Medulla oblongata (tissue), 1 donor: ENCODE results near the gene PEX11G.

Experiments used
- DNase-seq: peaks from one replicate; pipeline ENCODE4 v3.0.0-alpha.2; 2015; ENCODE audit errors: extremely low spot score

The PEX11G gene

GRCh38 chr19:7494416-7495098 lies 5.7 kb upstream of the PEX11G start:
- peak; percentile 95 for DNase-seq

DNA sequence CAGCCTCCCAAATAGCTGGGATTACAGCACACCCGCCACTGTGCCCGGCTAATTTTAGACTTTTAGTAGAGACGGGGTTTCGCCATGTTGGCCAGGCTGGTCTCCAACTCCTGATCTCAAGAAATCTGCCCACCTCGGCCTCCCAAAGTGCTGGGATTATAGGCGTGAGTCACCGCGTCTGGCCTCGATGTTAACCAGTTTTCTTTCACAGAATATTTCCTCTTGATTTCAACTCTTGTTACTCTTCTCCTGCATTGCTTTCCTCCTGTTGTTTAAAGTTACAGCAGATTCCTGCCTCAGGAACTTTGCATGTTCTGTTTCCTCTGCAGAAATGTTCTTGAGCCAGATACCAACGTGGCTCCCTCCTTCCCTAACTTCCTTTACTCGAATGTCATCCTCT lies 3.7 kb upstream of the PEX11G start:
- DNase-seq, result no peak

GRCh38 chr19:7492142-7492541 lies 3.3 kb upstream of the PEX11G start:
- DNase-seq, result no peak

GRCh38 chr19:7489609-7490044 lies 792 bp upstream of the PEX11G start:
- no peak for DNase-seq

DNA sequence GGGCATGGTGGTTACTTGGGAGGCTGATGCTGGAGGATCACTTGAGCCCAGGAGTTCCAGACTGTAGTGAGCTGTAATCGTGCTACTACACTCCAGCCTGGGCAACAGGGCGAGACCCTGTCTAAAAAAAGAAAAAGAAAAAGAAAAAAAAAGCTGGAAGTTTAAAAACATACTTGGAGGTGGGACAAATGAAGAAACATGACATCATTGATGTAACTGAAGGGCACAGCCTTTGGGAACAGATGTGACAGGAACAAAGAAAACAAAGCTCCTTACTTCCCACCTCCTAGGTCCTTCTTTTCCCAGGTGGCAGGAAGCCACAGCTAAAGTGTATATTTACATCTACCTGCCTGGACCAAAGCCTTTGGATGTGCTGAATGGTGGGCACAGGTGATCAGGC lies 1.9 kb downstream of the PEX11G start:
- DNase-seq, result no peak

- DNase-seq, result no peak
These were observed 5.1 kb downstream of the PEX11G start for GRCh38 chr19:7483720-7484201.

DNA sequence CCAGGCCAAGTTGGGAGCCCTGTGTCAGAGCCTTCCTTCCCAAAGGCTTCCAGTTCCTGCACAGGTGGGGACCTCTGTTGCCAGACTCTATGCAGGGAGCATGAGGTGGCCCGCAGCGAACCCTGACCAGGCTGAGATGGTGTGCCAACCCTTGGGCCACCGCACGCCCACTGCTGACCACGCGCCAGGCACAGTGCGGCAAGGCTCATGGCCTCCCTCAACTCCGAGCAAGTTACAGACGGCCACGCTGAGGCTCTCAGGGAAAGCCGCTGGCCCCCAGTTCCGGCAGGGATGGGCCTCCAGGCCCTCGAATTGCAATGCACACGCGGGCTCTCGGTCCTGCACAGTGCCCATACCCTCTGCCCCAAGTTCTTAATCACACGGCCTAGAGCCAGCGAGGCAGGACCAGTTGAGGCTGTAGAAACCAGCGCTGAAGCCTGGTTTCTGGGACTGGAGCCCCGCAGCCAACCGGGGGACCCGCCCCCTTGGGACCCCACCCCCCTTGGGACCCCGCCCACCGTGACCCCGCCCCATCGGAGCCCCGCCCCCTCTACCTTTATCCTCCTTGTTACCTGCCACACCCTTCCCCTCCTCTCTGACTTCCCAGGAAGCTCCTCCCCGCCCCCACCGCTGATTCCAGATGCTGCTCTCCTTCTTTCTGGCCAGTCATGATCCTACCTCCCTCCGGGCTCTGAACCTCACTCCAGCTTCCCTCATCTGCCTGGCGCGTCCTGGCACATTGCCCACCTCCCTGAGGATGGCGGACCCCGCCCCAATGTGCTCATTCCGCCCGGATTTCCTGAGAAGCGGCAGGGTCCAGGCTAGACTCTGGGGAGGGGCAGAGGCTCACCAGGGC lies 6.0 kb downstream of the PEX11G start:
- DNase-seq, result no peak

DNA sequence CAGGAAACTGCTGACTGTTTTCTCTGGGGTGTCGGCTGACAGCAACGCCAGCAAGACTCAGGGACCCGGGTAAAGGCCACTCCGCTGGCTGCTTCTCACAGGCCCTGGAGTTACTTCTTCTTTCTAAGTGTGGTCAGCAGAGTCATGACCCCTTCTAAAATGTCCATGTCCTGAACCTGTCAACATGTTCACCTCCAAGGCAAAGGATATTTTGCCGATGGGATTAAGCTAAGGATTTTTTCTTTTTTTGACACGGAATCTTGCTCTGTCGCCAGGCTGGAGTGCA lies 7.9 kb downstream of the PEX11G start:
- DNase-seq, result peak; percentile 34

- DNase-seq, result peak; percentile 38
These were observed 8.4 kb downstream of the PEX11G start for GRCh38 chr19:7480222-7480969.

DNA sequence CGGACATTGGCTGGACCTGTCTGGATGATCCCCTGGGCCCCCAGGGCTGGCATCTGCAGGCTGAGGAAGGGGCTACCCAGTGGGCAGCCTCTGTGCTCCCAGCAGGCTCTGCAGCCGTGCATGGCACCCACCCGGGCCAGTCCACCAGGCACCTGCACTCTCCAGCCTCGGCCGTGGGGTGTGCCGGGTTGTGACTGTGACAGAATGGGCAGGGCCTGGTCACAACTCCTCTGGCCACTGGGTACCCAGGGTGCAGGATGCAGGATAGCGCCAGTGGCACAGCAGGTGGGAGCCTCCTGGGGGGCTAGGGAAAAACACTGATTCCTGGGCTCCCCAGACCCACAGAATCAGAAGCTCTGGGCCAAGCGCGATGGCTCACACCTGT lies 10.0 kb downstream of the PEX11G start:
- DNase-seq, result no peak

DNA sequence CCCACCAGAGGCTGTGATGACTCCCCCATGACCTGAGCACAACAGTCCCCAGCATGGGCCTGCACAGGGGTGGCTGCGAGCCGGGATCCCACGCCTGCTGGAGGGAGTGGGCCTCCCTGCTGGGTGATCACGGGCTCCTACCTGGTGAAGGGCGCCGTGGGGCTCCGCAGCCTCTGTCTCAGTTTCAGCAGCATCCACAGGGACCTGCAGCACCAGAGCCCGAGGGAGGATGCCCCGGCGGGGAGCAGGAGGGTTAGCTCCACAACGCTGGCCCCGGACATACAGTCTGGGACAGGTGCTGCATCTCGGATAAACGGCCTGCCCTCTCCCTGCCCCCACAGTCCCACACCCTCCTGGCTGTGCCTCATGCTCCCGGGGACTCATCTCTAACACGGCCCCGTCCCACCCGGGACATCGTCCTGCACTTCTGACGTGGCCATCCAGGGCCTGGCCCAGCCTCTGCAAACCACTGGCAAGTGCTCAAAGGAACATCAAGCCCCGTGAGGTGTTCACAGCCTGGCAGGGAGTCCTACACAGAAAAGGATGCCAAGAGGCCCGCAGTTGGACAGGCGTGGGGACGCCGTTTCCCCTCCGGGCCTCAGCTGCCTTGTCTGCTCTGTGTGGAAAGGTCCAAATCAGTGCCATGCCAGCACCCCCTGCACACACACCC lies 10.5 kb downstream of the PEX11G start:
- no peak for DNase-seq

DNA sequence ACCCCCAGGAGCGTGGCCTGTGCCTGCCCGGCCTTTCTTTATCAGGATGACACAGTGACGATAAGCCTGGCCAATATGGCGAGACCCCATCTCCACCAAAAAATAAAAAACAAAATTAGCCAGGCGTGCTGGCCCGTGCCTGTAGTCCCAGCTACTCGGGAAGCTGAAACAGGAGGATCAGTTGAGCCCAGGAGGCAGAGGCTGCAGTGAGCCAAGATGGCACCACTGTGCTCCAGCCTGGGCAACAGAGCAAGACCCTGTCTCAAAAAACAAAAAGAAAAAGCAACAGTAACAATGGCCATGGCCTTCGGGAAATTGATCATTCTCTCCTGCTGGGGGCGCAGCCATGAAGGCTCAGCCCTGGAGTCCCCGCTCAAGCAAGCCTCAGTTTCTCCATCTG lies 11.1 kb downstream of the PEX11G start:
- DNase-seq, result no peak

- DNase-seq, result no peak
These were observed 11.9 kb downstream of the PEX11G start for GRCh38 chr19:7476777-7477494.

DNA sequence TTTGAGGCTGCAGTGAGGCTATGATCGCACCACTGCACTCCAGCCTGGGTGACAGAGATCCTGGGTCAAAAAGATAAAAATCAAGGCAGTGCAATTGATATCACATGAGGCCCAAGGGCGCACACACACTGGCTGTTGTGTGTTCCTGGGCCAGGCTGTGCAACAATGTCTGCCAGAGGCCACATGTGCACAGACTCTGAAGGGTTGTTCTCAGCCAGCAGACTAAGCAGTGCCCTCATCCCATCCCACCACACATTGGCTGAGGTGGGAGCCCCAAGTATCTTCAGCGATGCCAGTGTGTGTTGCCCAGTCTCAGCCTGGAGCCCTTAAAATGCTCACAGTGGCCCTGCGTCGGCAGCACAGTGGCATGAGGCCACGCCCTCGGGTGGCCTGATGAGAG lies 12.6 kb downstream of the PEX11G start:
- DNase-seq, result no peak

GRCh38 chr19:7475665-7476064 lies 13.2 kb downstream of the PEX11G start:
- DNase-seq, result no peak

DNA sequence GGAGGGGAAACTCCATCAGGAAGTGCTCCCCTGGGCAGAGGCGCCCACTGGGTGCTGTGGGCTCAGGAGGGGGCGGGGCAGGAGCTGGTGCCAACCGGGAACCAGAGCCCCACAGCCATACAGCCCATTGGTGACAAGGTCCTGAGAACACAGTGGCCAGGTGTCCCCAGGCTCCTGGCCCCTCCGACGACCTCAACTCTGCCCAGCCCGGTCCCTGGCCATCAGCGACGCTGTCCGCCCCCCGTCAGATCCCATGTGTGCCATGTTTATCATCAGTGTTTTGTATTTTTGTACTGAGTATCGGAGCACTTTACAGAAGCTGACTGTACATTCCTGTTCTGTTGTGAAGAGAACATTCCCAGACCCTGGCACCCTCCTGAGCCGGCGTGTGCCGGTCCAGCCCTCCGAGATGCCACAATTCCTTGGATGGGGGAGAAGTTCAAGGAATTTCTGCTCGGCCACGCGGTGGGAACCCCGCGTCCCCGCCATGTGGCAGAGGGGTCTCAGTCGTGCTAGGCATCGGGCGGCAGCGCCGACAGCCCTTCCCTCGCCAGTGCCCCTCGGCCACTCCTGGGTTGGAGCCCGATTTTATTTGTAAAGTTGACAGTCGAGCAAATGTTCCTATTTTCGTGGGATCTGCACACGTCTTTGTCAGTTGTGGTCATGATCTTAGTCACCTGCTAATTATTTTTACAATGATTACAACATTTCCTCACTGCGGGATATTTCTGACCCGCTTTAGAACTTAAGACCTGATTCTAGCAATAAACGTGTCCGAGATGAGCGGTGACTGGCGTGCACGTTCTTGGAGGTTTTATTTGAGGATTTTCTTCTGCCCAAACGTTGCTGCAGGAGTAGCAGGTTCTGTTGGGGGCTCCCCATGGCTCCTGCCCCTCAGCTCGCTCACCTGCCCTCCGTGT lies 16.9 kb downstream of the PEX11G start:
- DNase-seq, result no peak

DNA sequence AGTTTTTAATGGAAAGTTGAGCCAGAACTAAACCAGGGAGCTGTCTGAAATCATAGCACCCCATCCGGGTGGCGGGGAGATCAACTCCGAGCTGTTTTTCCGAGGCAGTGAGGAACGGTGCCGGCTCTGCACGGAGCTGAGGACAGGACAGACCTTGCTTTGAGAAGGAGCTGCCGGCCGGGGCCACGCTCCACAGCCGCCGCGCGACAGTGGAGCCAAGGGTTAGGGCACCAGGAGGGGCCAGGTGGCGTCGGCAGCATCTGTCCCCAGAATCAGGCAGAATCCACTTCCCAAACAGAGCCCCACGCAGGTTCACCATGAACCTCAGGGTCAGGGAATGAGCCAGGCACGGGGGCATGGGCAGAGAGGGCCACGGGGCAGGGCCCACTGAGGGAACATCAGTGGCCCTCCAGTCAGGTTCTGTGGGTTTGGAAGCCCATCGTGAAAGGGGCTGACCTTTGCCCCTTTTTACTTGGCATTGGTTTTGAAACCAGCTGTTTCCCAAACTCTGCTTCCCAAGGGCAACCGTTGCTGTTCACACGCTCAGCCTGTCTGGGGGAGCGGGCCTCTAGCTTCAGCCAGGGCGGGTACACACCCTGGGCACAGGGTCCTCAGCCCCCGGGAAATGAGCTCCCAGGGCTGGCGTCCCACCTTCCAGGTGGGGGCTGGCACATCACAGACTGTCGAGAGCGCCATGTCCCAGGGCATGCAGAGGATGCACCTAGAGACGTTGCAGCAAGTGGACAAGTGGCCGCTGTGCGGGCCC lies 18.1 kb downstream of the PEX11G start:
- no peak for DNase-seq

GRCh38 chr19:7469669-7470285 lies 19.1 kb downstream of the PEX11G start:
- DNase-seq, result no peak

DNA sequence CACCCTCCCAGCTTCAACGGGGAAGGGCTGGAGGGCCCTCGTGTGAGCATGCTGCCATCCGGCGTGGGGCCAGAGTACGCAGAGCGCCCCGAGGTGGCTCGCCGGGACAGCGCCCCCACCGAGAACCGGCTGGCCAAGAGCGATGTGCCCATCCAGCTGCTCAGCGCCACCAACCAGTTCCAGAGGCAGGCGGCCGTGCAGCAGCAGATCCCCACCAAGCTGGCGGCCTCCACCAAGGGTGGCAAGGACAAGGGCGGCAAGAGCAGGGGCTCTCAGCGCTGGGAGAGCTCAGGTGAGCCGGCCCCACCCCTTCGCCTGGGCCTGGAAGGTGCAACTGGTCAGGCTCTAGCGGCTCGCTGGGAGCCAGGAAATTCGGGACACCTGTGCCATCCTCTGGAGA lies 20.0 kb downstream of the PEX11G start:
- DNase-seq, result no peak
